ENCODE results near the gene ENOX1.

DNA sequence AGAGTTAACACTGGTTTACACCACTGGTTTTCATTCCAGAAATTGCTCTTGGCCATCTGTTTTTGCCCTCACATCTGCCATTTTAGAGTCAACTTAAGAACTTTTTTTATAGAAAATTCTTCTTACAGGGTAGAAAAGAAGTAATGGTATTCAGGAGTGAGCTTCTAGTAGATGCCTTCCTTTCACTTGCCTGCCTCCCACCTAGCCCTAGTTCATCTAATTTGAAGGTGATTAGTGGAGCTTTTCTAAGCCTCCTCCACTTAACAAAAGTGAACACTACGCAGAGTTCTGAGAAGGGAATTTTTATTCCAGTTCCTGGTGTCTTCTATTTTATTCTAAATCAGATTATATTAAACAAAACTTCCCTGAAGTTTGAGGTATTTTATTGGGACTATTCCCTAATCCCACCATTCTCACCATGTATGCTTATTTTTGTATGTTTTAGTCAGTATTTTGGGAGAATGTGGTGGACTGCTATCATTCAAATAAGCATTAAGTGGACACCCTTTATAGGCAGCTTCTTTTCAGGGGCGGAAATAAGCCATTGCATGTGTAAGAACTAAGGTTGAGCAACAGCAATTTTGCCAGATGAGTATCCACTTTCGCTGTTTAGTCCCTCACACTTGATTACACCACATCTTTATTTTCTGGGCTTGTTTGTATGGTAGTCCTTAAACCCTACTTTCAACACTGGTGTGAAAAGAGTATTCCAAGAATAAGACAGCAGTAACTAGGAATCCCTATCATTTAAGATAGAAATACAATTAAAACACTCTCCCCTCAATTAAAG lies 156.9 kb downstream of the ENOX1 start:
- TF ChIP-seq, protein P1, sequence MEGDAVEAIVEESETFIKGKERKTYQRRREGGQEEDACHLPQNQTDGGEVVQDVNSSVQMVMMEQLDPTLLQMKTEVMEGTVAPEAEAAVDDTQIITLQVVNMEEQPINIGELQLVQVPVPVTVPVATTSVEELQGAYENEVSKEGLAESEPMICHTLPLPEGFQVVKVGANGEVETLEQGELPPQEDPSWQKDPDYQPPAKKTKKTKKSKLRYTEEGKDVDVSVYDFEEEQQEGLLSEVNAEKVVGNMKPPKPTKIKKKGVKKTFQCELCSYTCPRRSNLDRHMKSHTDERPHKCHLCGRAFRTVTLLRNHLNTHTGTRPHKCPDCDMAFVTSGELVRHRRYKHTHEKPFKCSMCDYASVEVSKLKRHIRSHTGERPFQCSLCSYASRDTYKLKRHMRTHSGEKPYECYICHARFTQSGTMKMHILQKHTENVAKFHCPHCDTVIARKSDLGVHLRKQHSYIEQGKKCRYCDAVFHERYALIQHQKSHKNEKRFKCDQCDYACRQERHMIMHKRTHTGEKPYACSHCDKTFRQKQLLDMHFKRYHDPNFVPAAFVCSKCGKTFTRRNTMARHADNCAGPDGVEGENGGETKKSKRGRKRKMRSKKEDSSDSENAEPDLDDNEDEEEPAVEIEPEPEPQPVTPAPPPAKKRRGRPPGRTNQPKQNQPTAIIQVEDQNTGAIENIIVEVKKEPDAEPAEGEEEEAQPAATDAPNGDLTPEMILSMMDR (tag by site-specific recombination; IDR thresholded peaks at IDR 0.05) = no peak
- TF ChIP-seq ZNF423 (tag by site-specific recombination; IDR thresholded peaks at IDR 0.05) (no peak), ZNF416 (tag by site-specific recombination; IDR thresholded peaks at IDR 0.05) (no peak), HOXD13 (CRISPR knock-in tag; IDR thresholded peaks at IDR 0.05; ENCODE audit: borderline replicate concordance) (no peak), ZBTB11 (tag by site-specific recombination; conservative IDR thresholded peaks at IDR 0.05; ENCODE audit: low read depth) (no peak), ZNF768 (tag by site-specific recombination; IDR thresholded peaks at IDR 0.05) (no peak), ZNF114 (tag by site-specific recombination; IDR thresholded peaks at IDR 0.05) (no peak), TCF7L2 (IDR thresholded peaks at IDR 0.05; ENCODE audit: borderline replicate concordance, low read depth, low read length) (no peak), ZNF292 (tag by site-specific recombination; IDR thresholded peaks at IDR 0.05; ENCODE audit: borderline replicate concordance, low read depth) (no peak), ZSCAN23 (tag by site-specific recombination; IDR thresholded peaks at IDR 0.05) (no peak), ZNF302 (tag by site-specific recombination; IDR thresholded peaks at IDR 0.05; ENCODE audit: low read depth) (no peak), KLF1 (tag by site-specific recombination; IDR thresholded peaks at IDR 0.05) (no peak)

All from HEK293 (cell line).